Activated naive CD8-positive, alpha-beta T cell treated with anti-CD3 and anti-CD28 coated beads, Interleukin-2, amount 10 ng/mL, durations not matched to agents 7 days and 5 days (primary cell): Measurements from ENCODE around the gene TNRC6B. TPM values are rescaled to one million over a fixed set of nuclear protein-coding genes. Genes with fewer than 3 reads are reported as not detected.
A peak's percentile ranks its signal among the peaks of the same experiment; 100 is the strongest.

Experiments used
- ATAC-seq: fragments of 150-1000 bp; cut with Tn5 transposase; one replicate; pipeline ENCODE4 v1.10.0; 2021; ENCODE audit warnings: low read depth, moderate library complexity
- POLR2A ChIA-PET: fragments of 350-600 bp; sonication (Branson Sonifier 250); formaldehyde crosslinking; loops from one replicate; lab custom pipeline; 2021; ENCODE audit warnings: antibody characterized with exemption; lab: Charles Lee
- DNase-seq: peaks from one replicate; pipeline ENCODE4 v3.0.0; 2021
- H3K27ac Mint-ChIP-seq: one replicate; pipeline ENCODE4 v1.8.0; 2022; ENCODE audit warnings: mild to moderate bottlenecking, mixed read lengths
- H3K27me3 Mint-ChIP-seq: one replicate; pipeline ENCODE4 v1.8.0; 2022; ENCODE audit warnings: mild to moderate bottlenecking, moderate library complexity, mixed read lengths
- H3K36me3 Mint-ChIP-seq: one replicate; pipeline ENCODE4 v1.8.0; 2021; ENCODE audit warnings: mild to moderate bottlenecking, mixed read lengths
- H3K4me1 Mint-ChIP-seq: one replicate; pipeline ENCODE4 v1.8.0; 2021; ENCODE audit warnings: mixed read lengths
- H3K4me3 Mint-ChIP-seq: one replicate; pipeline ENCODE4 v1.8.0; 2022; ENCODE audit warnings: mild to moderate bottlenecking, moderate library complexity, mixed read lengths
- H3K9me3 Mint-ChIP-seq: one replicate; pipeline ENCODE4 v1.8.0; 2021; ENCODE audit warnings: mixed read lengths
- total RNA-seq, 2 experiments: library from RNA; stranded (reverse); gene quantifications; one replicate each; pipeline ENCODE4 v1.2.3, GENCODE V29; 2021

Gene TNRC6B
- total RNA-seq, 2 experiments from 2014 or later = 89.6 to 91.4 TPM

DNA sequence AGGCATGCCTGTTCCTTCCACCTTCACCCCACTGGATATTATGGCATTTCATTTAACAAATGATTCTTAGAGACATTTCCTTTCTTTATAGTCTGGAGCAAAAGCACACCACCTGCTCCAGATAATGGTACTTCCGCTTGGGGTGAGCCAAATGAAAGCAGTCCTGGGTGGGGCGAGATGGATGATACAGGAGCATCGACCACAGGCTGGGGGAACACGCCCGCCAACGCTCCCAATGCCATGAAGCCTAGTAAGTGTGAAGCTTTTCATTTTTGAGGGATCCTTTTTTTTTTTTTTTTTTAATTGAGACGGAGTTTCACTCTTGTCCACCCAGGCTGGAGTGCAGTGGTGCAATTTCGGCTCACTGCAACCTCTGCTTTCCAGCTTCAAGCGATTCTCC lies 92.3 kb downstream of the TNRC6B start:
- Mint-ChIP-seq H3K9me3 (no peaks in the 10 kb centered on the region), H3K36me3 (peaks cover 34% of the 10 kb centered on the region), H3K27ac (no peak overlapping the region), H3K27me3 (no peaks in the 10 kb centered on the region), H3K4me3 (no peak overlapping the region), H3K4me1 (peaks cover 16% of the 10 kb centered on the region)
- POLR2A ChIA-PET = interaction anchor here (0.6 kb wide), 1 partner anchor 26 kb away, joined by 3 read pairs; no protein-coding TSS in a partner anchor
- no peak for ATAC-seq
- DNase-seq = no peak

DNA sequence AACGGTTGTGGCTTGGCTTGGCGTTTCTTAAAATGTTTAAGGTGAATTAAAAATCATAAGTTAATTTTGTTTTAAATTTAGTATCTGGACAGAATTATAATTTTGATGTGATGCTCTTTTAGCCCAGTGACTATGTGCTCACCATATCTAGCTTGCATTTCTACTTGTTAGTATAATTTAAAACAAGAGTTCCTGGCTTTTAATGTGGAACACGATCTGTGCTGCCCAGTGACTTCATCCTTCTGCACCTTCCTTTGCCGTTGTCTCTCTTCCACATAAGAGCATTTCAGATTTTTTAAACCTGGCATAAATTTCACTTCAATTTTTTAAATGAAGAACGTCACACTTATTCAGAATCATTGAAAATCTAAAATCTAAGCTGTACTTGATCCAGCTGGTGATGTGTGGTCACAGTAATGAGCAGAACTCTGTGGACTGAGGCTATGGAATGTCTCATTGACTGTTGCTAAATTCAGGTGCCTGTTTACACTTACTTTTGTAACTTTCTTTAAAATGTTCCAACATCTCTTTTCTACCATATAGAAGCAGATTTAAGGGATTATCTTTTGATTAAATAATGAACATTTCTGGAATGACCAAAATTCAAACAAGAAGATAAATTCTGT lies 93.1 kb downstream of the TNRC6B start:
- POLR2A ChIA-PET = interaction anchor here (0.6 kb wide), 1 partner anchor 1523 kb away, joined by 3 read pairs; no protein-coding TSS in a partner anchor
- ATAC-seq (no peak), DNase-seq (no peak)
- Mint-ChIP-seq H3K9me3 (no peaks in the 10 kb centered on the region), H3K36me3 (peaks cover 26% of the 10 kb centered on the region), H3K4me3 (no peak overlapping the region), H3K27ac (no peak overlapping the region), H3K27me3 (no peaks in the 10 kb centered on the region), H3K4me1 (peaks cover 10% of the 10 kb centered on the region)

DNA sequence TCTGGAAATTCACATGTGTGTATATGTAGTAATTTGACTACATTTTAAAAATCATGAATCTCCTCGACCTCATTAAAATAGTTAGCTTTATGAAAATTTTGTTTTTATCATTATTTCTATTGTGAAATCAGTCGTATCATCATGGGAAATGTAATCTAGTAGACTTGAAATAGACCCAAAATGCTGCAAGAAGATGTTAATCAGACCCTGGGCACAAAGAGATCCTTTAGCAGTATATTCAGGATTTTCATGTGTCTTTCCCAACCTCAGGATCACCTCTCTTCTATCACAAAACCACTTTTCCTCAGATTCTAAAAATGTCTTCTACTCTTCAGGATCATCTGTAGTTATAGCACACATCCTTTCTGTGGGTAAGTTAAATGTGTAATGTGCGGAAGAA lies 93.7 kb downstream of the TNRC6B start:
- Mint-ChIP-seq H3K4me3 (no peak overlapping the region), H3K36me3 (peaks cover 22% of the 10 kb centered on the region)
- POLR2A ChIA-PET = interaction anchor here (0.6 kb wide), 1 partner anchor 1524 kb away, joined by 3 read pairs; no protein-coding TSS in a partner anchor

DNA sequence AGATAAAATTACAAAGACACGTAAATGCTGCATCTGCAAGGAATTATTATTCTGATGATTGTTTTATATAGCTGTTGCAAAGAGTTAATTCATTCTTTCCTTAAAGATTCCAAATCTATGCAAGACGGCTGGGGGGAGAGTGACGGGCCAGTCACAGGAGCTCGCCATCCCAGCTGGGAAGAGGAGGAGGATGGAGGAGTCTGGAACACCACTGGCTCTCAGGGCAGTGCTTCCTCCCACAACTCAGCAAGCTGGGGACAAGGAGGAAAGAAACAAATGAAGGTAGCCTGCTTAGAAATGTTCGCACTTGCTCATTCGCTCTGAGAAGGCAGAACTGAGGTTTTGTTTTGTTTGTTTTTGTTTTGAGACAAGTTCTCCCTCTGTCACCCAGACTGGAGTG lies 95.6 kb downstream of the TNRC6B start:
- ATAC-seq = no peak
- no peak overlapping the region for H3K4me3 Mint-ChIP-seq
- H3K9me3 Mint-ChIP-seq = no peaks in the 10 kb centered on the region
- H3K27ac Mint-ChIP-seq = no peak overlapping the region
- peaks cover 26% of the 10 kb centered on the region for H3K36me3 Mint-ChIP-seq
- POLR2A ChIA-PET = no interaction called here
- peaks cover 18% of the 10 kb centered on the region for H3K4me1 Mint-ChIP-seq
- no peak for DNase-seq
- no peaks in the 10 kb centered on the region for H3K27me3 Mint-ChIP-seq

More for the DNA sequence above, 93.7 kb downstream of the TNRC6B start:
- Mint-ChIP-seq H3K27me3 (no peaks in the 10 kb centered on the region), H3K9me3 (no peaks in the 10 kb centered on the region), H3K4me1 (peaks cover 8% of the 10 kb centered on the region), H3K27ac (no peak overlapping the region)
- no peak for DNase-seq
- ATAC-seq = no peak

DNA sequence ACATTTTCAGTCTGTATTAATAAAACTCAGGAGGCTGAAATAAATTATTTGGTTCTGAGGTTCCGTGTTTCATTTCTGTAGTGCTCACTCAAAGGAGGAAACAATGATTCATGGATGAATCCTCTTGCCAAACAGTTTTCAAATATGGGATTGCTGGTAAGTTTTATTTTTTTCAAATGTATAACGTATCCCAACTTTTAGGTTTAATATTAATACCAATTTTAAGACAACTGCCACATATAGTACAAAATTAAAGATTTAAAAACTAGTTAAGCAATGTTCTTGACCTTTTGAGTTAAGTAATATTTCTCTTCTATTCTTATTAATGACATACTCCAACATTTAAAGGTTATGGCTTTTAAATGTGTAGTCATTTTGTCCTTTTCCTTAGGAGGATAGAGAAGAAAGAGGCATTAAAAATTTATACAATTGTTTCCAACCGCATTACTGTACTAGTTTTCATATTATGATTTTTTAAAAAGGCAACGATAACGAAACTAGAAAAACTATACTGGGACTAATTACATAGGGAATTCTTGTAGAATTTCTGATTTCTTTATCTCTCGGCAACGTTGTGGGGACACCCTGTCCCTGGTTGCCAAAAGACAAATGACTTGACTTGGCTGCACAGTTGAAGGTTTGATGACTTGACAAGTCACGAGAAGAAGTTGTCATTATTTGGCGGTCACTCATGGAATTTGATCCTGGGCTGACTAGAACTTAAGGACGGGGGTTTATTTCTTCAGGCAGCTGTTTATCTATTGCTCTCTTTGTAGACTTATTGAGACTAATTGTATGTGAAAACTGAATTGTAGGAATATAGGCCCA lies 99.5 kb downstream of the TNRC6B start:
- Mint-ChIP-seq H3K27ac (peak overlapping the region; percentile 70), H3K4me1 (peaks cover 25% of the 10 kb centered on the region), H3K36me3 (peaks cover 36% of the 10 kb centered on the region), H3K4me3 (no peak overlapping the region), H3K27me3 (no peaks in the 10 kb centered on the region), H3K9me3 (no peaks in the 10 kb centered on the region)
- DNase-seq (no peak), ATAC-seq (no peak)
- POLR2A ChIA-PET = interaction anchor here (1.2 to 2.1 kb wide), 5 partner anchors 12 to 233 kb away, joined by 4 to 7 read pairs (median 6); no protein-coding TSS in a partner anchor

DNA sequence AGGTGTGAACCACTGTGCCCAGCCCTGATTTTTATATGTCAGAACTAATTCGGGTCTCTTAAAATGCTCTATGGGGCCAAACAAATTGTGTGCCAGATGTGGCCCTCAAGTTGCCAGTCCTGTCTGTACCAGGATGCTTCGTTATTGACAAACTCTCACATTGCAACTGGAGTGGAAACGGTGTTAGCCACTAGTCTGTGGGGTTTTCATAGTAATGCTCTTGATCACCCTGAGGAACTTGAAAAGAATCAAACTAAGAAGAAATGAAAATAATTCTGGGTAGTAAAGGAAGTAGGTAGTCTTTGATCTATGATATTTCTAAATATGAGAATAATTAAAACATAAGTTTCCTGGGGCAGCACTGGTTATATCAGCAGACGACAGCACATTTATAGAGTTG lies 101.3 kb downstream of the TNRC6B start:
- Mint-ChIP-seq H3K27me3 (no peaks in the 10 kb centered on the region), H3K4me3 (peak overlapping the region; percentile 7), H3K4me1 (peaks cover 27% of the 10 kb centered on the region), H3K9me3 (no peaks in the 10 kb centered on the region), H3K36me3 (peaks cover 36% of the 10 kb centered on the region), H3K27ac (peak overlapping the region; percentile 54)
- DNase-seq (no peak), ATAC-seq (peak; percentile 70)
- POLR2A ChIA-PET = interaction anchor here (0.6 to 0.7 kb wide), 2 partner anchors 44 to 62 kb away, joined by 3 to 5 read pairs; no protein-coding TSS in a partner anchor

DNA sequence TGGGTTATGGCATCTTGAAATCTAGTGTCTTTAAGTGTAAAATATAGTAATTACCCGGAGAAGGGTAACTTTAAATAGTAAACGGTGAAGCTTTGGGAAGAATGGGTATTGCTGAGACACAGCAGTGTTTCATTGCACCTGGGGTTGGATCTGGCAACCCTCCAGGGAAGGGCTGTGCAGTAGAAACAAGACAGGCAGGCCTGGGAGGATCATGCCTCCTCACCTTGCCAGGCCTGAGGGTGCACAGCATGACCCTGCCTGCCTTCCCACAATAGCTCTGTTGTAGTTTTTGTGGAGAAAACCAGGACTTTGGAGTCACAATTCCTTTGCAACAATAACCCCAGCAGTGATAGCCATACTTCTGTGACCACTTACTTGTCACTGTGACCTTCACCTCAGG lies 104.0 kb downstream of the TNRC6B start:
- no peak for ATAC-seq
- H3K27me3 Mint-ChIP-seq = no peaks in the 10 kb centered on the region
- H3K4me1 Mint-ChIP-seq = peaks cover 21% of the 10 kb centered on the region
- POLR2A ChIA-PET = no interaction called here
- no peak for DNase-seq
- peaks cover 48% of the 10 kb centered on the region for H3K36me3 Mint-ChIP-seq
- no peak overlapping the region for H3K27ac Mint-ChIP-seq
- H3K4me3 Mint-ChIP-seq = no peak overlapping the region
- H3K9me3 Mint-ChIP-seq = no peaks in the 10 kb centered on the region

DNA sequence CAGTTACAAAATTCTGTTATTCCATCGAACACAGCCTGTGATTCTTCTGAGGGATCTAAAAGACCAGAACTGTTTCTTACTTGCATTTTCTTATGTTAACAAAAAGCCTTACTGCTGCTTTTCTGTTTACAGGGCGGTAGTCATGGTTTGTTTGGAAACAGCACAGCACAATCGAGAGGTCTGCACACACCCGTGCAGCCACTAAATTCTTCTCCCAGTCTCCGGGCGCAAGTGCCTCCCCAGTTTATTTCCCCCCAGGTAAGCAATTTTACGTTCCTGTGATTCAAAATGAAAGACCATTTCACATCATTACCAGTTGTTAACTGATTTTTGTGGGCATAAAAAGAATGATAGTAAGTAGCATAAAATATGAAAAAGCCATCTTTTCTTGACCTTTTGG lies 107.8 kb downstream of the TNRC6B start:
- Mint-ChIP-seq H3K4me1 (peaks cover 21% of the 10 kb centered on the region), H3K27me3 (no peaks in the 10 kb centered on the region), H3K27ac (no peak overlapping the region), H3K4me3 (no peak overlapping the region), H3K36me3 (peaks cover 42% of the 10 kb centered on the region), H3K9me3 (no peaks in the 10 kb centered on the region)
- no peak for ATAC-seq
- POLR2A ChIA-PET = interaction anchor here (1.1 kb wide), 1 partner anchor 15 kb away, joined by 3 read pairs; no protein-coding TSS in a partner anchor
- DNase-seq = no peak

DNA sequence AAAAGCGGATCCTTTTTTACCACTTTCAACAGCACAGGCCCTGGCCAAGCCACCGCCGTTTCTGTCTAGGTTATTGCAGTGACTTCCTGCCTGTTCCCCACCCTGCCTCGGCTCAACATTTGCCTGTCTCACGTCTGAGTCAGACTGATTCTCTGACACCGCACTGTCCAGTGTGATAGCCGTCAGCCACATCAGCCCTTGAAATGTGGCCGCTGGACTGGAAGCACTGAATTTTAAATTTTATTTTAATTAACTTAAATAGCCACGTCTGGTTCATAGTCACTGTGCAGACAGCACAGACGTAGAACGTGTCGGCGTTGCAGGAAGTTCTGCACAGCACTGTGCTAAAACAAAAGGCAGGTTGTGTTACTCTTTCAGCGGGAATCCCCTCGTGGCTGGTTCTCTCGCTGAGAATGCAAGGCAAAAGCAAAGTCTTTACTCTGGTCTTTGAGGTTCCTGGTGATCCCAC lies 112.3 kb downstream of the TNRC6B start:
- DNase-seq (peak; percentile 69), ATAC-seq (peak; percentile 87)
- peaks cover 21% of the 10 kb centered on the region for H3K4me1 Mint-ChIP-seq
- H3K27ac Mint-ChIP-seq = peak overlapping the region; percentile 89
- peak overlapping the region; percentile 67 for H3K4me3 Mint-ChIP-seq
- no peaks in the 10 kb centered on the region for H3K27me3 Mint-ChIP-seq
- peaks cover 33% of the 10 kb centered on the region for H3K36me3 Mint-ChIP-seq
- H3K9me3 Mint-ChIP-seq = no peaks in the 10 kb centered on the region
- POLR2A ChIA-PET = interaction anchor here (0.7 to 2.2 kb wide), 7 partner anchors 14 to 245 kb away, joined by 3 to 17 read pairs (median 6); partner anchors contain the start of gene ADSL

DNA sequence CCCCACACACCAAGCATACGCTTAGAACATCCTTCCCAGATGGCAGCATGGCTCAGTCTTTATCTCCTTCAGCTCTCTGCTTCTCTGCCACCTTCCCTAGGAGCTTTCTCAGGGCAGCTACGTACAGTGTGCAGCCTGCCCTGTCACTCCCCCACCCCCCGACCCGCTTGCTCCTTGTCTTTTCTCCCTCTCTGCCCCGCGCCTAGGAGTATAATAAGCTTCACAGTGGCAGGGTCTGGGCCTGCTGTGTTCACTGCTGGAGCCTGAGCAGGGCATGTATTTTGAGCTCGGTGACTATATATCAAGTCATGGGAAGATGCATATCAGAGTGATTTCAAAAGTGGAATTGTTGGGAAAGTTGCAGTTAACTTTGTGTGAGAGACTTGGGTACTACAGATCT lies 112.8 kb downstream of the TNRC6B start:
- DNase-seq (no peak), ATAC-seq (peak; percentile 10)
- peak overlapping the region; percentile 89 for H3K27ac Mint-ChIP-seq
- no peaks in the 10 kb centered on the region for H3K27me3 Mint-ChIP-seq
- POLR2A ChIA-PET = interaction anchor here (0.6 to 2.2 kb wide), 10 partner anchors 11 to 246 kb away, joined by 3 to 17 read pairs (median 3); partner anchors contain the start of genes ADSL and TNRC6B
- peak overlapping the region; percentile 67 for H3K4me3 Mint-ChIP-seq
- peaks cover 21% of the 10 kb centered on the region for H3K4me1 Mint-ChIP-seq
- H3K36me3 Mint-ChIP-seq = peaks cover 32% of the 10 kb centered on the region
- no peaks in the 10 kb centered on the region for H3K9me3 Mint-ChIP-seq

DNA sequence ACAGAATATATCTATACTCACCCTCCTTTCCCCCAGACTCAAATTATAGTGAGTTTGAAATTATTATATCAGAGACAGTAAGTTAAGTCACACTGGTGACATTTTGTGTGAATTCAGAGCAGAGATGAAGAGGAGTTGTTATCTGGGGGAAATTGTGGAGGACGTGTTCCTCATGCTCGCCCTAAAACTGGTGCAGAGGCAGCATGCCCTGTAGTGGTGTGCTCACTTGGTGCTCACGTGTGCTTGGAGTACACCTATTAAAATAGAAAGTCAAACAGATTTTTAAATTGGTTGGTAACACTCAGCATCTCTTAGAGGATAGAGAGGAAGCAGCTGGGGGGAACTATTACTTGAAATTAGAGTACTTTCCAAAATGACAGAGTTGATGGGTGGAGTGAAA lies 117.0 kb downstream of the TNRC6B start:
- peaks cover 15% of the 10 kb centered on the region for H3K4me1 Mint-ChIP-seq
- POLR2A ChIA-PET = no interaction called here
- DNase-seq = no peak
- peaks cover 26% of the 10 kb centered on the region for H3K36me3 Mint-ChIP-seq
- H3K27ac Mint-ChIP-seq = no peak overlapping the region
- no peak for ATAC-seq
- no peaks in the 10 kb centered on the region for H3K27me3 Mint-ChIP-seq
- no peak overlapping the region for H3K4me3 Mint-ChIP-seq
- no peaks in the 10 kb centered on the region for H3K9me3 Mint-ChIP-seq

DNA sequence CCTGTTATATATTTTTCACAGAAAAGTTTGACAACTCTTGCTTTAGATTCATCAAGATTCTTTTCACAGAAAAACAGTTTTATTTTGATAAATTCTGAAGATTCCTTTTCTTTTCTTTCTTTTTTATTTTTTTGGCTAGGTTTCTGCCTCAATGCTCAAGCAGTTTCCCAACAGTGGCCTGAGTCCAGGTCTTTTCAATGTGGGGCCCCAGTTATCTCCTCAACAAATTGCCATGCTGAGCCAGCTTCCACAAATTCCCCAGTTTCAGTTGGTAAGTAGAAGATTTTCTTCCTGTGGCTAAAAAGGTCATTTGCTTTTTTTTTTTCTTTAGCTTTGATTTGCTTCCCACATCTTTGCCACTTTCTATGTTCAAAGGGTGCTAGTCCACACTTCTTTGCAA lies 122.6 kb downstream of the TNRC6B start:
- no peak for DNase-seq
- Mint-ChIP-seq H3K27ac (no peak overlapping the region), H3K36me3 (peaks cover 33% of the 10 kb centered on the region), H3K27me3 (no peaks in the 10 kb centered on the region), H3K4me3 (no peak overlapping the region), H3K4me1 (peaks cover 14% of the 10 kb centered on the region), H3K9me3 (no peaks in the 10 kb centered on the region)
- ATAC-seq = no peak
- POLR2A ChIA-PET = interaction anchor here (1.3 kb wide), 1 partner anchor 123 kb away, joined by 3 read pairs; the partner anchor contains the start of gene TNRC6B
